Loucy (cell line): ENCODE data around the gene GPR107.

Experiments used
- EZH2phosphoT487 ChIP-seq: fragments of 200-600 bp; IDR thresholded peaks from 2 replicates; pipeline ENCODE4 v1.6.1; 2018; ENCODE audit warnings: antibody characterized with exemption, mild to moderate bottlenecking, moderate library complexity, borderline replicate concordance
- TF ChIP-seq, protein P1 (sequence below): fragments of 200-600 bp; sonication (generic); conservative IDR thresholded peaks from 2 replicates; pipeline ENCODE4 v1.5.1; 2014; ENCODE audit warnings: mild to moderate bottlenecking, antibody characterized with exemption, low read length

DNA sequence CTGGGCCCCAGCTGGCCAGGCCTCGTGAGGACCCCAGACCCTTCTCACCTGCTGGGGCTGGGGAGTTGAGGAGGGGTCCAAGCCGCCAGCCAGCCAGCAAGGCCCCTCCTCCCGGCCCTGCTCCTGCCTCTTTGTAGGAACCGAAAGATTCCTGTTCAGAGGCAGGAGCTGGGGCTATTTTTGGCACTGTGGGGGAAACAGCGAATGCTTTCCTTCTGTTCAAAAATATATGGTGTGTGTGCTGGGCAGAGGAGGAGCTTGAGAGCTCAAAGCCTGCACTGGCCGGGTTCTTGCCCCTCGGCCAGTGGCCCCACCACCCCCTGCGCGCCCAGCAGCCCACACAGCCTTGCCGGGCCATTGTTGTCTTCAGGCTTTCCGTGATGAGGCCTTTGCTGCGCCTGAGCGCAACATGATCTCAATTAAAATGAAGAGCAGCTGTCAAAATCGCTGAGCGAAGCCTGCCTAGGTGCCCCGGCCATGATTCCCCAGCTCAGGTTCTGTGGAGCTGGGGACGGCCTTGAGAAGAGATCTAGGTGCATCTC lies 131.9 kb downstream of the GPR107 start:
- TF ChIP-seq, protein P1, sequence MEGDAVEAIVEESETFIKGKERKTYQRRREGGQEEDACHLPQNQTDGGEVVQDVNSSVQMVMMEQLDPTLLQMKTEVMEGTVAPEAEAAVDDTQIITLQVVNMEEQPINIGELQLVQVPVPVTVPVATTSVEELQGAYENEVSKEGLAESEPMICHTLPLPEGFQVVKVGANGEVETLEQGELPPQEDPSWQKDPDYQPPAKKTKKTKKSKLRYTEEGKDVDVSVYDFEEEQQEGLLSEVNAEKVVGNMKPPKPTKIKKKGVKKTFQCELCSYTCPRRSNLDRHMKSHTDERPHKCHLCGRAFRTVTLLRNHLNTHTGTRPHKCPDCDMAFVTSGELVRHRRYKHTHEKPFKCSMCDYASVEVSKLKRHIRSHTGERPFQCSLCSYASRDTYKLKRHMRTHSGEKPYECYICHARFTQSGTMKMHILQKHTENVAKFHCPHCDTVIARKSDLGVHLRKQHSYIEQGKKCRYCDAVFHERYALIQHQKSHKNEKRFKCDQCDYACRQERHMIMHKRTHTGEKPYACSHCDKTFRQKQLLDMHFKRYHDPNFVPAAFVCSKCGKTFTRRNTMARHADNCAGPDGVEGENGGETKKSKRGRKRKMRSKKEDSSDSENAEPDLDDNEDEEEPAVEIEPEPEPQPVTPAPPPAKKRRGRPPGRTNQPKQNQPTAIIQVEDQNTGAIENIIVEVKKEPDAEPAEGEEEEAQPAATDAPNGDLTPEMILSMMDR, result no peak
- TF ChIP-seq EZH2phosphoT487, result no peak
